ENCODE results near the gene CBLN3. TPM values are rescaled to one million over a fixed set of nuclear protein-coding genes. Genes with fewer than 3 reads are reported as not detected.
A peak's percentile ranks its signal among the peaks of the same experiment; 100 is the strongest.

Gene CBLN3
- total RNA-seq, 1 donor from 2014 or later, result not detected

- H3K4me3 ChIP-seq, result peak overlapping the region; percentile 58
- Mint-ChIP-seq H3K9me3 (no peaks in the 10 kb centered on the region), H3K36me3 (no peaks in the 10 kb centered on the region), H3K27me3 (ENCODE audit: insufficient read depth, low read depth) (peaks cover 4% of the 10 kb centered on the region), H3K4me3 (peak overlapping the region; percentile 88), H3K4me1 (peaks cover 36% of the 10 kb centered on the region), H3K27ac (peak overlapping the region; percentile 86)
- peaks cover 51% of the 10 kb centered on the region for H3K4me1 ChIP-seq
- no peak for DNase-seq (ENCODE audit: low spot score)
- H3K36me3 ChIP-seq, result no peaks in the 10 kb centered on the region
- peak overlapping the region; percentile 83 for H3K4me2 ChIP-seq
- H3K79me2 ChIP-seq (ENCODE audit: low read depth), result peaks cover 23% of the 10 kb centered on the region
- H2AFZ ChIP-seq (replicated peaks), result peak overlapping the region; percentile 52
- no peaks in the 10 kb centered on the region for H3K27me3 ChIP-seq
- peaks cover 9% of the 10 kb centered on the region for H3F3A ChIP-seq (ENCODE audit: low read depth)
- TF ChIP-seq CTCF (IDR thresholded peaks at IDR 0.05) (no peak), EZH2phosphoT487 (IDR thresholded peaks at IDR 0.05) (no peak), EZH2 (IDR thresholded peaks at IDR 0.05) (no peak)
- no peaks in the 10 kb centered on the region for H3K9me3 ChIP-seq (ENCODE audit: low read depth)
- H3K9ac ChIP-seq, result no peak overlapping the region
- H4K20me1 ChIP-seq (ENCODE audit: low read depth), result no peaks in the 10 kb centered on the region
- no peak overlapping the region for H3K27ac ChIP-seq
These were observed 30.0 kb downstream of the CBLN3 start for GRCh38 chr14:24399447-24399822.

GRCh38 chr14:24398653-24399446 is 30.6 kb downstream of the CBLN3 start, which contains the start of gene NYNRIN:
Gene NYNRIN (plus strand): TSS chr14:24399003. CDS start chr14:24399247, 244 bp downstream.
- Histone ChIP-seq H3K4me3 (peak within 1 kb of the TSS; percentile 58), H3K79me2 (ENCODE audit: low read depth) (peaks cover 22% of the 10 kb centered on the region), H2AFZ (replicated peaks) (peak within 1 kb of the TSS; percentile 52), H4K20me1 (ENCODE audit: low read depth) (no peaks in the 10 kb centered on the region), H3K36me3 (no peaks in the 10 kb centered on the region), H3K27ac (no peak within 1 kb of the TSS), H3F3A (ENCODE audit: low read depth) (peaks cover 9% of the 10 kb centered on the region), H3K9me3 (ENCODE audit: low read depth) (no peaks in the 10 kb centered on the region), H3K9ac (no peak within 1 kb of the TSS), H3K27me3 (no peaks in the 10 kb centered on the region), H3K4me1 (peaks cover 45% of the 10 kb centered on the region), H3K4me2 (peak within 1 kb of the TSS; percentile 83)
- Mint-ChIP-seq H3K27ac (peak within 1 kb of the TSS; percentile 86), H3K4me3 (peak within 1 kb of the TSS; percentile 88), H3K27me3 (ENCODE audit: insufficient read depth, low read depth) (peaks cover 4% of the 10 kb centered on the region), H3K4me1 (peaks cover 33% of the 10 kb centered on the region), H3K9me3 (no peaks in the 10 kb centered on the region), H3K36me3 (no peaks in the 10 kb centered on the region)
- DNase-seq (ENCODE audit: low spot score), result peak; percentile 84
- TF ChIP-seq CTCF (IDR thresholded peaks at IDR 0.05), result no peak

- peaks cover 28% of the 10 kb centered on the region for H3K4me1 Mint-ChIP-seq
- H4K20me1 ChIP-seq (ENCODE audit: low read depth), result no peaks in the 10 kb centered on the region
- H3K9ac ChIP-seq, result no peak overlapping the region
- H3K4me1 ChIP-seq, result peaks cover 40% of the 10 kb centered on the region
- H3K36me3 Mint-ChIP-seq, result no peaks in the 10 kb centered on the region
- no peaks in the 10 kb centered on the region for H3K9me3 ChIP-seq (ENCODE audit: low read depth)
- H2AFZ ChIP-seq (replicated peaks), result peak overlapping the region; percentile 52
- H3K27ac ChIP-seq, result no peak overlapping the region
- peak overlapping the region; percentile 49 for H3K4me3 Mint-ChIP-seq
- peaks cover 9% of the 10 kb centered on the region for H3F3A ChIP-seq (ENCODE audit: low read depth)
- no peaks in the 10 kb centered on the region for H3K36me3 ChIP-seq
- TF ChIP-seq EZH2 (IDR thresholded peaks at IDR 0.05) (no peak), CTCF (IDR thresholded peaks at IDR 0.05) (no peak), EZH2phosphoT487 (IDR thresholded peaks at IDR 0.05) (no peak)
- H3K4me3 ChIP-seq, result peak overlapping the region; percentile 58
- H3K27ac Mint-ChIP-seq, result no peak overlapping the region
- peak; percentile 60 for DNase-seq (ENCODE audit: low spot score)
- peaks cover 22% of the 10 kb centered on the region for H3K79me2 ChIP-seq (ENCODE audit: low read depth)
- no peaks in the 10 kb centered on the region for H3K9me3 Mint-ChIP-seq
- H3K4me2 ChIP-seq, result peak overlapping the region; percentile 83
- H3K27me3 Mint-ChIP-seq (ENCODE audit: insufficient read depth, low read depth), result peaks cover 4% of the 10 kb centered on the region
- H3K27me3 ChIP-seq, result no peaks in the 10 kb centered on the region
These were observed 31.2 kb downstream of the CBLN3 start for GRCh38 chr14:24398293-24398652.

Measured in neural progenitor cell (in vitro differentiated cells).